Ishikawa (cell line): ENCODE results near the gene S1PR3.

Experiments used
- CEBPB ChIP-seq: IDR thresholded peaks from 2 replicates; pipeline ENCODE4 v1.6.1; 2012
- CREB1 ChIP-seq: IDR thresholded peaks from 2 replicates; pipeline ENCODE4 v1.6.1; 2012; ENCODE audit warnings: low read depth
- EGR1 ChIP-seq: IDR thresholded peaks from 2 replicates; pipeline ENCODE4 v1.6.1; 2012
- EP300 ChIP-seq: IDR thresholded peaks from 2 replicates; pipeline ENCODE4 v1.6.1; 2012; ENCODE audit warnings: borderline replicate concordance
- FOXM1 ChIP-seq: IDR thresholded peaks from 2 replicates; pipeline ENCODE4 v1.6.1; 2012; ENCODE audit warnings: low read depth, borderline replicate concordance
- NFIC ChIP-seq: IDR thresholded peaks from 2 replicates; pipeline ENCODE4 v1.6.1; 2012
- RAD21 ChIP-seq: IDR thresholded peaks from 2 replicates; pipeline ENCODE4 v1.6.1; 2012; ENCODE audit warnings: low read depth
- TAF1 ChIP-seq: IDR thresholded peaks from 2 replicates; pipeline ENCODE4 v1.6.1; 2012; ENCODE audit warnings: low read depth, mild to moderate bottlenecking
- TCF12 ChIP-seq: IDR thresholded peaks from 2 replicates; pipeline ENCODE4 v1.6.1; 2012; ENCODE audit warnings: low read depth
- TEAD4 ChIP-seq: IDR thresholded peaks from 2 replicates; pipeline ENCODE4 v1.6.1; 2012
- YY1 ChIP-seq: IDR thresholded peaks from 2 replicates; pipeline ENCODE4 v1.6.1; 2012; ENCODE audit warnings: low read depth
- ZBTB7A ChIP-seq: IDR thresholded peaks from 2 replicates; pipeline ENCODE4 v1.6.1; 2012; ENCODE audit warnings: low read depth
- TF ChIP-seq, protein P1 (sequence below): IDR thresholded peaks from 2 replicates; pipeline ENCODE4 v1.6.1; 2012
- TF ChIP-seq, protein P2 (sequence below): IDR thresholded peaks from 2 replicates; pipeline ENCODE4 v1.6.1; 2012
- TF ChIP-seq, protein P3 (sequence below): IDR thresholded peaks from 2 replicates; pipeline ENCODE4 v1.6.1; 2012; ENCODE audit warnings: low read depth, mild to moderate bottlenecking

The S1PR3 gene

DNA sequence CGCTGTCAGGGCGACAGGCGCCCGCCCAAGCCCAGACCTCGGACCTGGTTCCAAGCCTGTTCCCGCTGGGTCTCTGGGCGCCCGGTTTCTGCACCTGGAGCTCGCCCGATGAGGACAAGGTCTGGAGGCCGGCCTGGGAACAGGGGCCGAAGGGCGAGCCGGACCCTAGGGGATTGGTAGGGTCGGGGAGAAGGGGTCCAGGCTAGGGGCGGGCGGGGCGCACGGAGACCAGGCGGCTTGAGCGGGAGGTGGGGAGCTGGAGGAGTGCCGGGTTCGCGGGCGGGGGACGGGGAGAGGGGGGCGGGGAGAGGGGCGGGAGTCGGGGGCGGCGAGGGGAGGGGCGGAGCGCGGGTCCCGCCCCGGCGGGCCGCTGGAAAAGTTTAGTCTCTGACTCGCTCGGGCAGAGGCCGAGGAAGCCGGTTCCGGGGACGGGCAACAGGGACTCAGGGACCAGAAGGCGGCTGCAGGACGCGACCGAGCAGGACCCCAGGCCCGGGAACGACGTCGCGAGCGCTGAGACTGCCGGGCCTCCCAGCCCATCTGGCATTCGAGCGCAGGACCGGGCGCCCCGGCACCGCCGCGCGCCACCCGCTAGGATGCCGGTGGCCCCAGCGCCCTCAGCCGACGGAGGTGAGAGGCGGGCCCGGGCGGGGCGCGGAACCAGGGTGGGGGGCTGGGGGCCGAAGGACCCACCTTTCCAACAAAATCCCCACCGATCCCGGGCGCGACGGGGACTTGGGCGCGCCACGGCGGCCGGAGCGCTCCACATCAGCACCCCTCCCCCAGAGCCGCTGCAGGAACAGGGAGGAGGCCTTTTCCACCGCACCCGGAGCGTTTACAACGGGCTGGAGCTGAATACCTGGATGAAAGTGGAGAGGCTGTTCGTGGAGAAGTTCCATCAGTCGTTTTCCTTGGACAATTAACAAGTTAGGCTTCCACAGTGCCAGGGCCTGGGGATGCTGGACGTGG, at the start of gene S1PR3:
Gene S1PR3, plus strand, starts transcription at position 403 of the 969 bp plus-strand sequence. CDS start 9,733 bp downstream, outside the sequence.
- TF ChIP-seq, protein P1, sequence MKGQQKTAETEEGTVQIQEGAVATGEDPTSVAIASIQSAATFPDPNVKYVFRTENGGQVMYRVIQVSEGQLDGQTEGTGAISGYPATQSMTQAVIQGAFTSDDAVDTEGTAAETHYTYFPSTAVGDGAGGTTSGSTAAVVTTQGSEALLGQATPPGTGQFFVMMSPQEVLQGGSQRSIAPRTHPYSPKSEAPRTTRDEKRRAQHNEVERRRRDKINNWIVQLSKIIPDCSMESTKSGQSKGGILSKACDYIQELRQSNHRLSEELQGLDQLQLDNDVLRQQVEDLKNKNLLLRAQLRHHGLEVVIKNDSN: no peak
- TF ChIP-seq CEBPB (no peak), ZBTB7A (no peak), FOXM1 (no peak), EP300 (no peak), NFIC (no peak), EGR1 (no peak), CREB1 (no peak), TEAD4 (no peak), TAF1 (no peak), YY1 (no peak)
- TF ChIP-seq, protein P2, sequence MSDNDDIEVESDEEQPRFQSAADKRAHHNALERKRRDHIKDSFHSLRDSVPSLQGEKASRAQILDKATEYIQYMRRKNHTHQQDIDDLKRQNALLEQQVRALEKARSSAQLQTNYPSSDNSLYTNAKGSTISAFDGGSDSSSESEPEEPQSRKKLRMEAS: no peak

DNA sequence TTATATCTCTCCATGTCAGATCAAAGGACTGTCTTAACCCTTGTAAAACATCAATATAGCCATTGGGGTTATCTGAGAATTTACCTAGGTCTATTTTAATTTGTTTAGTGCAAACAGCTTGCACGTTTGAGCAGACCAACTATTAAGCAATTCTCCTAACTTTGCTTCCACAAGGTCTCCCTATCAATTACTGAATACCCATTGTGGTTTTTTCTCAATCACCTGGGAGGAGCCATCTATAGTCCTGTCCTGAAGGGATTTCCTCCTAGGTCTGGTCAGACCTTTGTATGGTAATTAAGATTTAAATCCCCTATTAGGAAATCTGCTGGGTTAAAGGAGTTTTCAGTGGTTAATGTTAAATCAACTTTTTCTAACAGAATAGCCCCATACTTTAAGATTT, 48.9 kb upstream of the S1PR3 start:
- no peak for TF ChIP-seq TEAD4

DNA sequence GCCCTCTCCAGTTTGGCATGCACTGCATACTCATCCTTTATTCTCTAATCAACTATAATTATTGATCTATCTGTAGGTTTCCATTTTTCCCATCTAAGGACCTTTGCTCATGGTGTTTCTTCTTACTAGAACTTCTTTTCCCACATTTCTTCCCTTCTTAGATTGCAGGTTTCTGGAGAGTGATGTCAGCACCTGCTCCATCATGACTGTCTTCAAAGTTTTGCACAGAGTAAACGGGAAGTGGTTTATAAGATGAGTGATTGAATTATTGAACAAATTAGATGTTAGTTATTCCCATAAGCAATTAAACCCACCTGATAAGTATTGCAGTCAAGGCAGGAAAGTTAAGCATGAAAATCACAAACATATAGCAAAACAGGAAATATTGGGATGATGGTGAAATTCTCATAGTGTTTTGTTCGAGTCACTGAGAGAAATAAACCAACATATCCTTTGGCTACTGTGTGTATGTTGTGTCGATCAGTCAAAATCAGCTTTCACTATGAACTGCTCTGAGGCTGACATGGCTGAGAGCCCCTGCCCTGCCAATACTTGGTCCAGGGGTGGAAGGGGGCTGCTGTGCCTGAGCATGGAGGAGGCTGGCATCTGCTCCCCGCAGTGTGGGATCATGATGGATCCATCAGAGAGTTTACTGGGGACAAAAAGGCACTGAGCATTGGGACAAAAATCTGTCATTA, 45.5 kb upstream of the S1PR3 start:
- TF ChIP-seq TEAD4: no peak
- no peak for TF ChIP-seq TAF1
- TF ChIP-seq, protein P1: no peak
- no peak for TF ChIP-seq YY1
- TF ChIP-seq TCF12: no peak
- TF ChIP-seq, protein P2: no peak
- TF ChIP-seq ZBTB7A: no peak
- TF ChIP-seq EP300: no peak
- no peak for TF ChIP-seq NFIC
- no peak for TF ChIP-seq CREB1
- no peak for TF ChIP-seq EGR1
- TF ChIP-seq RAD21: no peak
- TF ChIP-seq, protein P3, sequence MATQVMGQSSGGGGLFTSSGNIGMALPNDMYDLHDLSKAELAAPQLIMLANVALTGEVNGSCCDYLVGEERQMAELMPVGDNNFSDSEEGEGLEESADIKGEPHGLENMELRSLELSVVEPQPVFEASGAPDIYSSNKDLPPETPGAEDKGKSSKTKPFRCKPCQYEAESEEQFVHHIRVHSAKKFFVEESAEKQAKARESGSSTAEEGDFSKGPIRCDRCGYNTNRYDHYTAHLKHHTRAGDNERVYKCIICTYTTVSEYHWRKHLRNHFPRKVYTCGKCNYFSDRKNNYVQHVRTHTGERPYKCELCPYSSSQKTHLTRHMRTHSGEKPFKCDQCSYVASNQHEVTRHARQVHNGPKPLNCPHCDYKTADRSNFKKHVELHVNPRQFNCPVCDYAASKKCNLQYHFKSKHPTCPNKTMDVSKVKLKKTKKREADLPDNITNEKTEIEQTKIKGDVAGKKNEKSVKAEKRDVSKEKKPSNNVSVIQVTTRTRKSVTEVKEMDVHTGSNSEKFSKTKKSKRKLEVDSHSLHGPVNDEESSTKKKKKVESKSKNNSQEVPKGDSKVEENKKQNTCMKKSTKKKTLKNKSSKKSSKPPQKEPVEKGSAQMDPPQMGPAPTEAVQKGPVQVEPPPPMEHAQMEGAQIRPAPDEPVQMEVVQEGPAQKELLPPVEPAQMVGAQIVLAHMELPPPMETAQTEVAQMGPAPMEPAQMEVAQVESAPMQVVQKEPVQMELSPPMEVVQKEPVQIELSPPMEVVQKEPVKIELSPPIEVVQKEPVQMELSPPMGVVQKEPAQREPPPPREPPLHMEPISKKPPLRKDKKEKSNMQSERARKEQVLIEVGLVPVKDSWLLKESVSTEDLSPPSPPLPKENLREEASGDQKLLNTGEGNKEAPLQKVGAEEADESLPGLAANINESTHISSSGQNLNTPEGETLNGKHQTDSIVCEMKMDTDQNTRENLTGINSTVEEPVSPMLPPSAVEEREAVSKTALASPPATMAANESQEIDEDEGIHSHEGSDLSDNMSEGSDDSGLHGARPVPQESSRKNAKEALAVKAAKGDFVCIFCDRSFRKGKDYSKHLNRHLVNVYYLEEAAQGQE: no peak
- TF ChIP-seq FOXM1: no peak
- no peak for TF ChIP-seq CEBPB

DNA sequence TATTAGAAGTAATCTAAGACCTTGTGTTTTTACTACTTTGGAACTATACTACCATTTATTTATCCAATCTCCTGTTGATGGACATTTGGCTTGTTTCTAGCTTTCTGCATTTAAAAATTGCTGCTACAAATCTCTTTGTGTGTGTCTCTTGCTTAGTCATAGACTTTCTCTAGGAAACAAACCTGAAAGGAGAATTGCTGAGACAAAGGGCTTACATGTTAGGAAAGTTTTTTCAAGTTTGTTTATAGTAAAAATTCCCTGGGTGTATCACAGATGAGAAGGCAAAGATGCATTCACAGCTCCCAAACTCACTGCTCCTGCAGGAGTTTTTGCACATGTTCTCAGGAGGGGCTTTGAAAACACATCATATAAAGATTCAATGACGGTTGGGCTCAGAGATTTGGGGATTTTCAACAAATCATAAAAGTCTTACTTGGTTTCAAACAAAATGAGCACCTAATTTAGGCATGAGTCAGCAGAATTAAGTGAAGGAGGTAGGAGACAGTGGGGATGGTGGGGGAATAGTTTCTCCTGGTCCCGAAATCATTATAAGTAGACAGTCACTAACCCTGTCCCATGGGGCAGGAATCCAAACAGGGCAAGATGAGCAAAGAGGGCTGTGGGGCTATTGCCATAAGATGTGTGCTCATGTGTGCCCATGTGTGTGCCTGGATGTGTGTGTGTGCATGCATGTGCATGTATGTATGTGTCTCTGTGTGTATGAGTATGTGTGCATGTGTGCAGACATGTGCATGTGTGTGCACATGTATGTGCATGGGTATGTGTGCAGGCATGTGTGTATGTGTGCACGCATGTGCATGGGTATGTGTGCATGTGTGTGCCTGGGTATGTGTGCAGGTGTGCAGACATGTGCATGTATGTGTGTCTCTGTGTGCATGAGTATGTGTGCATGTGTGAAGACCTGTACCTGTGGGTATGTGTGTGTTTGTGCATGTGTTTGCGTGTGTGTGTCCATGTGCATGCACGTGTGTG, 43.4 kb upstream of the S1PR3 start:
- TF ChIP-seq TCF12: no peak
- no peak for TF ChIP-seq CEBPB
- no peak for TF ChIP-seq CREB1
- no peak for TF ChIP-seq EP300
- no peak for TF ChIP-seq FOXM1
- TF ChIP-seq NFIC: no peak
- TF ChIP-seq TAF1: no peak

DNA sequence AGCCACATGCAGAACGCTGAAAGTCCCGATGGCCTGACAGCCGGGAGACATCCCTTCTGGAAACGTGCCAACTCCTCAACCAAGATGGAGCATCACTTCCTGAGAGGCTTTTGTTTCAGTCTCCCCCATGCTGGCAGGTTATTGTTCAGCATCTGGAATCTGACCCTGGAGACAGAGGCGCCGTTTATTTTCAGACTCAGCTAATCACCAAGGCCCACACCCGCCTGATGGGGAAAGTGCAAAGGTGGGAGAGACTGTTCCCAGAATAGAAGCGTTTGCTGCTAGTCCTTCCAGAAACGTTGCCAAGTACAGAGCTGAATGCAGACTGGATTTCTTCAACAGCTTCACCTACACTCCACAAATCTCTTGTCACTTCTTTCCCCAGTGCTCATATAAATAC, 41.8 kb upstream of the S1PR3 start:
- TF ChIP-seq TAF1 (no peak), CEBPB (no peak), CREB1 (no peak), NFIC (no peak), YY1 (no peak), TCF12 (no peak), ZBTB7A (no peak), TEAD4 (no peak), RAD21 (no peak), EP300 (no peak), EGR1 (no peak)
- TF ChIP-seq, protein P1: no peak
- TF ChIP-seq, protein P2: no peak

DNA sequence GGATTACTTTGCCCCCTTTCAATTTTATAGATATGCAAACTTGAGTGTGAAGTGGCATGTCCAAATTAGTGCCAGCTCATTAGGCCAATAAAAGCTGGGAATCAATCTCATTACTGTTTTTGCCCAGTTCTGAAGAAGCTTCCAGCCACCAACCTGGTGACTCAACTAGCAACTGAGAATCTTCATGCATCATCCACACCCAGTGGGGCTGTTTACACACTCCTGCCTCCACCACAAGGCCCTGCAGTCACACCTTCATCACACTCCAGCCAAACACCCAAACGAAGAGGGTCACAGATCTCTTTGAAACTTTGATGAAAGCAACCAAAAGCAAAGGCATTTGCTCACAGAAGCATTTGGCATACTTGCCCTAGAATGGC, 41.3 kb upstream of the S1PR3 start:
- TF ChIP-seq CREB1 (no peak), RAD21 (no peak), TEAD4 (no peak), CEBPB (no peak), YY1 (no peak), TCF12 (no peak)
- TF ChIP-seq, protein P1: no peak
